Measurements from ENCODE around the gene CARD11. TPM values are rescaled to one million over a fixed set of nuclear protein-coding genes. Genes with fewer than 3 reads are reported as not detected.

The CARD11 gene
- total and polyA plus RNA-seq, 2 of the 4 experiments (the other 2 are of a cell fraction): 0.18 to 0.26 TPM

- DNase-seq: no peak
- dilution Hi-C loops (cut with HindIII; ENCODE audit: low sequenced_read_pairs, unreplicated experiment) (no loop called here), in situ Hi-C loops (cut with MboI; ENCODE audit: low sequenced_read_pairs) (no loop called here), intact Hi-C loops (cut with micrococcal nuclease) (no loop called here)
- WGBS, 2 experiments (ENCODE audit: extremely low coverage in 2 of 2, insufficient read length in 1 of 2): no CpG with 5 or more reads among the region's 4 CpGs
- Histone ChIP-seq H4K91ac (ENCODE audit: insufficient read depth, low read depth, low read length) (no peak overlapping the region), H3K9ac (ENCODE audit: low read depth, low read length) (no peak overlapping the region), H3K14ac (replicated peaks; ENCODE audit: low read depth, low read length) (no peak overlapping the region), H2AK9ac (replicated peaks; ENCODE audit: low read depth, low read length, poor library complexity) (no peak overlapping the region), H3K9me1 (ENCODE audit: insufficient read depth, low read length) (no peaks in the 10 kb centered on the region), H3K4ac (ENCODE audit: low read depth, low read length) (no peak overlapping the region), H3K27me3 (ENCODE audit: control insufficient read depth, insufficient read depth, low read length) (no peaks in the 10 kb centered on the region), H3K79me1 (ENCODE audit: low read depth in 1 of 2, low read length in 2 of 2) (no peaks in the 10 kb centered on the region), H2AK5ac (ENCODE audit: low read depth, low read length) (no peak overlapping the region), H3K4me2 (ENCODE audit: low read depth, low read length) (no peak overlapping the region), H3K18ac (ENCODE audit: low read depth, low read length) (no peak overlapping the region), H4K5ac (ENCODE audit: low read depth, low read length) (no peak overlapping the region), H2AFZ (replicated peaks; ENCODE audit: low read length, poor library complexity) (no peak overlapping the region), H3K9me3 (ENCODE audit: control insufficient read depth, insufficient read depth, low read length) (peaks cover 1% of the 10 kb centered on the region; the same call in 1 of the 2 replicates), H3K56ac (ENCODE audit: extremely low read depth, insufficient read depth, low read length) (no peak overlapping the region), H2BK15ac (ENCODE audit: low read depth, low read length) (no peak overlapping the region), H3K27ac (ENCODE audit: insufficient read depth, low read length) (no peak overlapping the region), H3K23ac (ENCODE audit: low read depth, low read length) (no peak overlapping the region), H2BK5ac (ENCODE audit: low read depth, low read length, poor library complexity, severe bottlenecking) (no peak overlapping the region), H4K20me1 (ENCODE audit: insufficient read depth, low read length) (no peaks in the 10 kb centered on the region), H3K4me3 (ENCODE audit: insufficient read depth, low read depth, low read length) (no peak overlapping the region), H3K36me3 (ENCODE audit: control insufficient read depth, insufficient read depth, low read length) (no peaks in the 10 kb centered on the region), H4K8ac (ENCODE audit: low read depth in 2 of 2, low read length in 2 of 2) (no peak overlapping the region), H2BK120ac (ENCODE audit: low read depth, low read length) (no peak overlapping the region), H2BK20ac (ENCODE audit: low read depth, low read length) (no peak overlapping the region), H3K4me1 (ENCODE audit: control insufficient read depth, insufficient read depth, low read length) (no peaks in the 10 kb centered on the region)
- ChIA-PET CTCF (no interaction called here), POLR2A (ENCODE audit: unreplicated experiment) (no interaction called here)
- no peak for TF ChIP-seq RCOR1 (IDR thresholded peaks at IDR 0.05; ENCODE audit: insufficient replicate concordance, low read length)
- no peak for TF ChIP-seq USF2 (IDR thresholded peaks at IDR 0.05; ENCODE audit: low read depth, low read length)
- no peak for TF ChIP-seq CEBPB (IDR thresholded peaks at IDR 0.05; ENCODE audit: low read depth, low read length)
- no peak for TF ChIP-seq CTCF (conservative IDR thresholded peaks at IDR 0.05; ENCODE audit: low read depth, low read length)
- TF ChIP-seq CHD1 (IDR thresholded peaks at IDR 0.05; ENCODE audit: low read depth, low read length): no peak
- no peak for TF ChIP-seq POLR2A (IDR thresholded peaks at IDR 0.05; ENCODE audit: low read depth, low read length)
- no peak for TF ChIP-seq FOS (IDR thresholded peaks at IDR 0.05; ENCODE audit: low read depth, low read length)
- no peak for TF ChIP-seq RAD21 (IDR thresholded peaks at IDR 0.05; ENCODE audit: low read length)
- TF ChIP-seq MAFK (IDR thresholded peaks at IDR 0.05; ENCODE audit: low read depth, low read length): no peak
- no peak for TF ChIP-seq SMC3 (IDR thresholded peaks at IDR 0.05; ENCODE audit: low read depth, low read length)
- no peak for TF ChIP-seq ELK1 (IDR thresholded peaks at IDR 0.05; ENCODE audit: borderline replicate concordance, low read depth, low read length)
- TF ChIP-seq NFE2L2 (IDR thresholded peaks at IDR 0.05; ENCODE audit: low read depth, low read length): no peak
- no peak for TF ChIP-seq BHLHE40 (IDR thresholded peaks at IDR 0.05; ENCODE audit: low read depth, low read length)
- TF ChIP-seq MAZ (IDR thresholded peaks at IDR 0.05; ENCODE audit: borderline replicate concordance, low read depth, low read length): no peak
- no peak for TF ChIP-seq RFX5 (IDR thresholded peaks at IDR 0.05; ENCODE audit: low read depth, low read length)
- TF ChIP-seq MXI1 (IDR thresholded peaks at IDR 0.05; ENCODE audit: borderline replicate concordance, low read depth, low read length): no peak
- BruUV-seq (replicated peaks): no TSS peak
- ATAC-seq (ENCODE audit: low read depth): no peak
Observed at GRCh38 chr7:3019801-3020200, 23.9 kb downstream of the CARD11 start.

Data from IMR-90 (cell line).